ENCODE data around the gene ADAMTS17. TPM values are rescaled to one million over a fixed set of nuclear protein-coding genes. Genes with fewer than 3 reads are reported as not detected.

ADAMTS17 gene, protein sequence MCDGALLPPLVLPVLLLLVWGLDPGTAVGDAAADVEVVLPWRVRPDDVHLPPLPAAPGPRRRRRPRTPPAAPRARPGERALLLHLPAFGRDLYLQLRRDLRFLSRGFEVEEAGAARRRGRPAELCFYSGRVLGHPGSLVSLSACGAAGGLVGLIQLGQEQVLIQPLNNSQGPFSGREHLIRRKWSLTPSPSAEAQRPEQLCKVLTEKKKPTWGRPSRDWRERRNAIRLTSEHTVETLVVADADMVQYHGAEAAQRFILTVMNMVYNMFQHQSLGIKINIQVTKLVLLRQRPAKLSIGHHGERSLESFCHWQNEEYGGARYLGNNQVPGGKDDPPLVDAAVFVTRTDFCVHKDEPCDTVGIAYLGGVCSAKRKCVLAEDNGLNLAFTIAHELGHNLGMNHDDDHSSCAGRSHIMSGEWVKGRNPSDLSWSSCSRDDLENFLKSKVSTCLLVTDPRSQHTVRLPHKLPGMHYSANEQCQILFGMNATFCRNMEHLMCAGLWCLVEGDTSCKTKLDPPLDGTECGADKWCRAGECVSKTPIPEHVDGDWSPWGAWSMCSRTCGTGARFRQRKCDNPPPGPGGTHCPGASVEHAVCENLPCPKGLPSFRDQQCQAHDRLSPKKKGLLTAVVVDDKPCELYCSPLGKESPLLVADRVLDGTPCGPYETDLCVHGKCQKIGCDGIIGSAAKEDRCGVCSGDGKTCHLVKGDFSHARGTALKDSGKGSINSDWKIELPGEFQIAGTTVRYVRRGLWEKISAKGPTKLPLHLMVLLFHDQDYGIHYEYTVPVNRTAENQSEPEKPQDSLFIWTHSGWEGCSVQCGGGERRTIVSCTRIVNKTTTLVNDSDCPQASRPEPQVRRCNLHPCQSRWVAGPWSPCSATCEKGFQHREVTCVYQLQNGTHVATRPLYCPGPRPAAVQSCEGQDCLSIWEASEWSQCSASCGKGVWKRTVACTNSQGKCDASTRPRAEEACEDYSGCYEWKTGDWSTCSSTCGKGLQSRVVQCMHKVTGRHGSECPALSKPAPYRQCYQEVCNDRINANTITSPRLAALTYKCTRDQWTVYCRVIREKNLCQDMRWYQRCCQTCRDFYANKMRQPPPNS
- 1 to 10 TPM; 4.7 to 6.2 TPM for total RNA-seq
- 1 to 10 TPM; 2.1 to 4.8 TPM for polyA plus RNA-seq

DNA sequence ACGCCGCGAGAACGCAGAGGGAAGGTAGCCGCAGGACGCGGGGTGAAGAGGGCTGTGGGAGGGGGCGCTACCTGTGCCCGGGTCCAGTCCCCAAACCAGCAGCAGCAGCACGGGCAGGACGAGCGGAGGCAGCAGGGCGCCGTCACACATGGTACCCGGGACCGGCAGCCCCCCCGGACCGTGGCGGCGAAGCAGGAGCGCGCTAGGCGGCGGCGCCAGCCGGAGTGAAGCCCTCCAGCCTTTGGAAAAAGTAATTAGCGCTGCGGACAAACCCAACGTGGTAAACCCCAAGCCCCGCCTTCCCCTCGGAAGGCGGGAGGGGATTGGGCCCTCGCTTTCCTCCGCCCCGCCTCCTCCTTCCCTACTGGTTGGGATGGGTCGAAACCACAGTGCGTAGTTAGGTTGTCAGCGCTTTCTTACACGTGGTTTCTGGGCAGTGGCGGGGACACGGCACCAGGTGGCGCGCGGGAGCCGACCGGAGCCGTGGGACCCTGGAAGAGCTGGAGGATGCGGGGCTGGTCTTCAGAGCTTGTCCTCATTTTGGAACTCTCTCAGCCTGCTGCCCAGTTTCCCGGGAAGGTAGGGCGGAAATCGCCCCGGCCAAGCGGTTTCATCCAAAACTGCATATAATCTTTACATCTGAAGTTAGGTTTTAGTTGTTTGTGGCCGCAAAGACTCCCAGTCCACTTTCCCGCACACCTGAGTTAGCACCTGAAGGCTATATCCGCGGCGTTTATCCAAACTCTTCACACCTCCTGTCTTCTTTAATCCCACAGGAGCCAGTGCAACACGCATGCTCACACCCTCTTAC lies at the start of gene ADAMTS17:
Gene ADAMTS17 (minus strand): TSS at position 226 of the 811 bp plus-strand sequence. CDS start 76 bp downstream, at position 150.
- peak; percentile 94 to 97 (median 95) for DNase-seq
- CTCF ChIA-PET (ENCODE audit: partially characterized antibody) = interaction anchor here (0.7 to 10.3 kb wide), 17 partner anchors 8 to 665 kb away, joined by 3 to 151 read pairs (median 4); no protein-coding TSS in a partner anchor
- Histone ChIP-seq H3K27me3 (ENCODE audit: insufficient read depth, low read length) (no peaks in the 10 kb centered on the region), H3K4me1 (ENCODE audit: insufficient read depth, low read length) (peaks cover 22% of the 10 kb centered on the region), H3K36me3 (ENCODE audit: insufficient read depth, low read length) (no peaks in the 10 kb centered on the region), H3K27ac (ENCODE audit: low read depth, low read length) (peak within 1 kb of the TSS; percentile 43), H3K9me3 (ENCODE audit: control insufficient read depth in 1 of 2, low read length in 2 of 2) (no peaks in the 10 kb centered on the region), H3K4me3 (ENCODE audit: low read length in 2 of 2) (peak within 1 kb of the TSS in 1 of 2 donors; percentile 79)
- peak within 1 kb of the TSS; percentile 29 to 87 (median 77) for H3K27ac Mint-ChIP-seq
- H3K4me1 Mint-ChIP-seq = peaks cover 13 to 34% (median 15%) of the 10 kb centered on the region in 4 donors
- intact Hi-C loops (cut with micrococcal nuclease) = loop anchor here (1.0 to 5.0 kb wide), 7 partner anchors 8 to 1091 kb away; partner anchors contain the start of genes ASB7, LINS1, LRRC28 and MEF2A
- no peaks in the 10 kb centered on the region for H3K9me3 Mint-ChIP-seq
- POLR2A ChIA-PET (ENCODE audit: partially characterized antibody) = interaction anchor here (0.7 to 4.6 kb wide), 8 partner anchors 8 to 414 kb away, joined by 3 to 29 read pairs (median 6); partner anchors contain the start of genes ASB7 and LINS1
- peaks cover 0 to 5% of the 10 kb centered on the region in 2 donors for H3K36me3 Mint-ChIP-seq
- peak within 1 kb of the TSS; percentile 57 to 86 (median 75) for H3K4me3 Mint-ChIP-seq
- H3K27me3 Mint-ChIP-seq = no peaks in the 10 kb centered on the region

DNA sequence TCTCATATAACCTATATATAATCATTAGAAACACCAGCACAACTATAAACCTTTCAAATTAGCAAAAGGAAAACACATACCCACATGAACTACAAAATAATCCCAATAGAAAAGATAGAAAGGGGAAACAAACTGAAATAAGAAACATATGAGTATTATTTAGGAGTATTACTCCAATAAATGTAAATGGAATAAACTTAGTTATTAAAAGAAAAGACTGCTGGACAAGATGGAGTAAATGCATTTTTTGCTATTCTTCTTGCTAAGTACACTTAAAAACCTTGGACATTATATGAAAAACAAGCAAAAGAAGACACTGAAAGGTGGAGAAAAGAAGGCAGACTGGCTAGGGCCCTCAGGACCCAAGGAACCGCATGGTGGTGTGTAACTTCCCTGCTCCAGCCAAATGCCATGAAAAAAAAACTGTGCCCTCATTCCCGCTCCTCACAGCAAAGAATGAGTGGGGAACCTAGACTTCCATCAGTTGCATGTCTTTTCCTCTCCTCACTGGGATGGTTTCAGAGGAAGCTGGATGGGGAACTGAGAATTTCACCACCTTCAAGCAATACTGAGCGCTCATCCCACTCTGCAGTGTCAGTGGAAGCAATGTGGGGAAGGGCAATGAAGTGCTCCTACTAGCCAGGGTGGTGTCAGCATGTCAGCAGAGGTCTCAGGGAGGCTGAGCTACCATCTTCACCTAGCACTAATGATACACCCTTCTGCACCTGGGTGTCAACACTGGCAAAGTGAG lies 43.7 kb upstream of the ADAMTS17 start:
- Mint-ChIP-seq H3K27me3 (peaks cover 1 to 13% of the 10 kb centered on the region in 2 donors), H3K27ac (no peak overlapping the region), H3K9me3 (peaks cover 0 to 32% (median 16%) of the 10 kb centered on the region in 8 donors), H3K36me3 (peaks cover 0 to 7% of the 10 kb centered on the region in 2 donors), H3K4me3 (no peak overlapping the region), H3K4me1 (peaks cover 0 to 2% (median 0%) of the 10 kb centered on the region in 4 donors)
- intact Hi-C loops (cut with micrococcal nuclease) = no loop called here
- CTCF ChIA-PET (ENCODE audit: partially characterized antibody) = interaction anchor here (0.9 kb wide), 1 partner anchor 35 kb away, joined by 4 read pairs; no protein-coding TSS in a partner anchor
- H3K9me3 ChIP-seq (ENCODE audit: control insufficient read depth in 1 of 2, low read length in 2 of 2) = no peaks in the 10 kb centered on the region
- no peaks in the 10 kb centered on the region for H3K27me3 ChIP-seq (ENCODE audit: insufficient read depth, low read length)
- no peak overlapping the region for H3K4me3 ChIP-seq (ENCODE audit: low read length in 2 of 2)
- POLR2A ChIA-PET (ENCODE audit: partially characterized antibody) = no interaction called here
- no peaks in the 10 kb centered on the region for H3K36me3 ChIP-seq (ENCODE audit: insufficient read depth, low read length)
- DNase-seq = no peak
- H3K27ac ChIP-seq (ENCODE audit: low read depth, low read length) = no peak overlapping the region
- no peaks in the 10 kb centered on the region for H3K4me1 ChIP-seq (ENCODE audit: insufficient read depth, low read length)

DNA sequence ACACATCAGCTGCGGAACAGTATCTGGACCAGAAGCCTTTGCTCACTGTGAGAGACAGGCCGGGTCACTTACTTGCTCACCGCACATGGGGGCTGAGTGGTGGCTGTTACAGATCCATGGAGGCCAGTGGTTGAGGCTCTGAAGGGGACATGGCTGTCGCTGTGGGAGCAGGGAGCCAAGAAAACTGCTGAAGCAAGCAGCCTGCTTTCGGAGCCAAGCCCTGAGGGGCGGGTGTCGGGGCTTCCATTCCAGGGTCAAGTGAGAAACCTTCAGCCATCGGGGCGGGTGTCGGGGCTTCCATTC lies 42.3 kb upstream of the ADAMTS17 start:
- peaks cover 0 to 34% (median 16%) of the 10 kb centered on the region in 8 donors for H3K9me3 Mint-ChIP-seq

DNA sequence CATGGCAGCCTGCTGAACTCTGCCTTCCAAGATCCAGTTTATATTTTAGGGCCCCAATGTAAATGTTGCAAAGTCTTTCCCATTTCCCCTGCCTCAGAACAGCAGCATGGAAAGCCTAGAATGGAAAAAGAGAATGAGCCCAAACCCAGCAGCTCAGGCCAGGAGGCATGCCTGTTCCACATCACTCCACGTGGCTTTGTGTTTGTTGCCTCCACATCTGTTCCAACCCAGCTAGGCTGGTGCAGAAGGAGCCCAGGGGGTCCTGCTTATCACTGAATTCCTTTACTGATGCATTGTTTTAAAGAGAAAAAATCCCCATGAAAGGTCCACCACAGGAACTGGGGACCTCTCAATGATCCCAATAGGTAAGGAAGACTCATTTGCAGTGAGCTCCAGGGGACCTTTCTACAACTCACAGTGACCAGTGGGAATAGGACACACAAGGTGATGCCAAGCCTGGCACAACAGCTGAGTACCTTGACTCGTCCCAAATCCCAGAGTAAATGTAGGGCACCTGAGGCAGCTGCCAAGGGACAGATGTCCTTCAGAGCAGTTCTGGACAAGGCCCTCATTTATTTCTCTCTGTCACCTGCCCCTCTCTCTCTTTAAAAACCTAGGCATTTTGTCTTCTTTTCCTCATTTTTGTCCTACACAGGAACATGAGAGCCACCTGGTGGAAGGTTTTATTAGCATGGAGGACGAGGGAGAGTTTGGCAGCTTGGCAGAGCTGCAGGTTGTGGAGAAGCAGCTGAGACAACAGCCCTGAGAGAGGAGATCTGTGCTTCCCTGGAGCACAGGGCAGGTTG lies 41.7 kb upstream of the ADAMTS17 start:
- no peak overlapping the region for H3K4me3 Mint-ChIP-seq
- CTCF ChIA-PET (ENCODE audit: partially characterized antibody) = interaction anchor here (0.6 to 2.2 kb wide), 8 partner anchors 27 to 455 kb away, joined by 3 to 18 read pairs (median 5); partner anchors contain the start of gene ADAMTS17
- peak overlapping the region in 1 of 7 donors; percentile 61 for H3K27ac Mint-ChIP-seq
- peaks cover 1 to 11% of the 10 kb centered on the region in 2 donors for H3K27me3 Mint-ChIP-seq
- Histone ChIP-seq H3K4me1 (ENCODE audit: insufficient read depth, low read length) (no peaks in the 10 kb centered on the region), H3K27ac (ENCODE audit: low read depth, low read length) (no peak overlapping the region), H3K36me3 (ENCODE audit: insufficient read depth, low read length) (no peaks in the 10 kb centered on the region), H3K27me3 (ENCODE audit: insufficient read depth, low read length) (no peaks in the 10 kb centered on the region), H3K9me3 (ENCODE audit: control insufficient read depth in 1 of 2, low read length in 2 of 2) (no peaks in the 10 kb centered on the region), H3K4me3 (ENCODE audit: low read length in 2 of 2) (no peak overlapping the region)
- peaks cover 0 to 7% of the 10 kb centered on the region in 2 donors for H3K36me3 Mint-ChIP-seq
- H3K4me1 Mint-ChIP-seq = peaks cover 0 to 2% (median 0%) of the 10 kb centered on the region in 4 donors
- peaks cover 0 to 33% (median 16%) of the 10 kb centered on the region in 8 donors for H3K9me3 Mint-ChIP-seq
- intact Hi-C loops (cut with micrococcal nuclease) = loop anchor here (1.0 to 2.0 kb wide), 2 partner anchors 33 to 455 kb away; no protein-coding TSS in a partner anchor
- POLR2A ChIA-PET (ENCODE audit: partially characterized antibody) = no interaction called here
- peak in 4 of 5 donors; percentile 26 to 39 (median 31) for DNase-seq

More for the DNA sequence above, 42.3 kb upstream of the ADAMTS17 start:
- CTCF ChIA-PET (ENCODE audit: partially characterized antibody) = interaction anchor here (0.6 to 2.2 kb wide), 8 partner anchors 27 to 456 kb away, joined by 3 to 18 read pairs (median 5); partner anchors contain the start of gene ADAMTS17
- Histone ChIP-seq H3K9me3 (ENCODE audit: control insufficient read depth in 1 of 2, low read length in 2 of 2) (no peaks in the 10 kb centered on the region), H3K4me1 (ENCODE audit: insufficient read depth, low read length) (no peaks in the 10 kb centered on the region), H3K4me3 (ENCODE audit: low read length in 2 of 2) (no peak overlapping the region), H3K27me3 (ENCODE audit: insufficient read depth, low read length) (no peaks in the 10 kb centered on the region), H3K36me3 (ENCODE audit: insufficient read depth, low read length) (no peaks in the 10 kb centered on the region), H3K27ac (ENCODE audit: low read depth, low read length) (no peak overlapping the region)
- Mint-ChIP-seq H3K27ac (peak overlapping the region in 1 of 7 donors; percentile 61), H3K4me1 (peaks cover 0 to 2% (median 0%) of the 10 kb centered on the region in 4 donors), H3K27me3 (peaks cover 1 to 11% of the 10 kb centered on the region in 2 donors), H3K36me3 (peaks cover 0 to 7% of the 10 kb centered on the region in 2 donors), H3K4me3 (no peak overlapping the region)
- intact Hi-C loops (cut with micrococcal nuclease) = no loop called here
- POLR2A ChIA-PET (ENCODE audit: partially characterized antibody) = no interaction called here
- no peak for DNase-seq

DNA sequence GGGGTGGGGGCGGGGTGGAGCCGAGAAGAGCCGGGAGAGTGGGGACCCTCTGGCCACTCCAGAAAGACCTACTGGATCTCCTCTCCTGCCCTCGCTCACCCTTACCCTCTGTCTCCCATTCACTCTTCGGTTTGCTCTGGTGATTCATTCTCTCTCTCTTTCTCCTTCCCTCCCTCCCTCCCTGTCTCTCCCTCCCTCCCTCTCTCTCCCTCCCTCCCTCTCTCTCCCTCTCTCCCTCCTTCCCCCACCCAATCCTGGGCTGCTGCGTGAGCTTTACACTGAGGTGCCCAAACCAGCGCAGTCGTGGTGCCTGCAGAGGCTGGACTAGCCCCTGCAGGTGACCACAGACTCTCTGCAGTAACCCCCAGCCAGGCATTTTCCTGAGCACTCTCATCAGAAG lies 32.2 kb upstream of the ADAMTS17 start:
- intact Hi-C loops (cut with micrococcal nuclease) = loop anchor here (5.0 kb wide), 1 partner anchor 753 kb away; no protein-coding TSS in a partner anchor
- Histone ChIP-seq H3K4me3 (ENCODE audit: low read length in 2 of 2) (no peak overlapping the region), H3K27me3 (ENCODE audit: insufficient read depth, low read length) (no peaks in the 10 kb centered on the region), H3K9me3 (ENCODE audit: control insufficient read depth in 1 of 2, low read length in 2 of 2) (no peaks in the 10 kb centered on the region), H3K36me3 (ENCODE audit: insufficient read depth, low read length) (no peaks in the 10 kb centered on the region), H3K4me1 (ENCODE audit: insufficient read depth, low read length) (no peaks in the 10 kb centered on the region), H3K27ac (ENCODE audit: low read depth, low read length) (no peak overlapping the region)
- no peak for DNase-seq
- Mint-ChIP-seq H3K9me3 (peaks cover 2 to 30% (median 17%) of the 10 kb centered on the region in 8 donors), H3K4me1 (peaks cover 4 to 10% (median 5%) of the 10 kb centered on the region in 4 donors), H3K27me3 (peaks cover 28 to 38% of the 10 kb centered on the region in 2 donors), H3K36me3 (no peaks in the 10 kb centered on the region), H3K27ac (no peak overlapping the region), H3K4me3 (peak overlapping the region in 5 of 8 donors; percentile 21 to 72 (median 55))
- ChIA-PET CTCF (ENCODE audit: partially characterized antibody) (interaction anchor here (1.4 kb wide), 1 partner anchor 24 kb away, joined by 3 read pairs; no protein-coding TSS in a partner anchor), POLR2A (ENCODE audit: partially characterized antibody) (no interaction called here)

All from CD4-positive, alpha-beta memory T cell (primary cell).